Measurements from ENCODE around the gene PLXNB1.
"Not testable (repeated sequence)": the region's sequence is repeated elsewhere in the genome, so short reads cannot be mapped to it uniquely, and the experiment has no call there.

The PLXNB1 gene

DNA sequence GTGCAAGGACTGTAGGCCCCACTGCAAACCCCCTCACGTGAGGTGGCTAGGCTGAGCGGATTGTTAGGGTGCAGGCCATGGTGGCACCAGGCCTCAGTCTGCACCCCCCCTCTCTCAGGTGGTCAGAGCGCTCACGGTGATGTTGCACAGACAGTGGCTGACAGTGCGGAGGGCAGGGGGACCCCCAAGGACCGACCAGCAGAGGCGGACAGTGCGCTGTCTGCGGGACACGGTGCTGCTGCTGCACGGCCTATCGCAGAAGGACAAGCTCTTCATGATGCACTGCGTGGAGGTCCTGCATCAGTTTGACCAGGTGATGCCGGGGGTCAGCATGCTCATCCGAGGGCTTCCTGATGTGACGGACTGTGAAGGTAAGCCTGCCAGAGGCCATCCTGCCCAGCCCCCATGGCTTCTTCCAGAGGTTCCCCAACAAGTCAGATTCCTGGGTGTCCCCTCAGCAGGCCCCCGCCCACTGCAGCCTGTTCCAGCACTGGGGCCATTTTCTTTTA, 34.9 kb upstream of the PLXNB1 start:
- no peak for DNase-seq (ENCODE audit: low read depth in 2 of 2)

- no peak for DNase-seq (ENCODE audit: low read depth in 2 of 2)
These were observed 33.8 kb upstream of the PLXNB1 start for GRCh38 chr3:48463703-48464102.

DNA sequence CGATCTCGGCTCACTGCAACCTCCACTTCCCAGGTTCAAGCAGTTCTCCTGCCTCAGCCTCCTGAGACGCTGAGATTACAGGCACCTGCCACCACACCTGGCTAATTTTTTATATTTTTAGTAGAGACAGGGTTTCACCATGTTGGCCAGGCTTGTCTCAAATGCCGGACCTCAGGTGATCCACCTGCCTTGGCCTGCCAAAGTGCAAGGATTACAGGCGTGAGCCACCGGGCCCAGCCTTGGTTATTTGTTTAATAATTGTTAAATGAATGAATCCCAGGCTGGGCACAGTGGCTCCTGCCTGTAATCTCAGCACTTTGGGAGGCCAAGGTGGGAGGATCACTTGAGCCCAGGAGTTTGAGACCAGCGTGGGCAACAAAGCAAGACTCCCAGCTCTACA, 31.9 kb upstream of the PLXNB1 start:
- DNase-seq (ENCODE audit: low read depth in 2 of 2) = not testable (repeated sequence)

- no peak for DNase-seq (ENCODE audit: low read depth in 2 of 2)
These were observed 30.6 kb upstream of the PLXNB1 start for GRCh38 chr3:48460517-48460902.

- DNase-seq (ENCODE audit: low read depth in 2 of 2) = no peak
These were observed 30.1 kb upstream of the PLXNB1 start for GRCh38 chr3:48459773-48460516.

DNA sequence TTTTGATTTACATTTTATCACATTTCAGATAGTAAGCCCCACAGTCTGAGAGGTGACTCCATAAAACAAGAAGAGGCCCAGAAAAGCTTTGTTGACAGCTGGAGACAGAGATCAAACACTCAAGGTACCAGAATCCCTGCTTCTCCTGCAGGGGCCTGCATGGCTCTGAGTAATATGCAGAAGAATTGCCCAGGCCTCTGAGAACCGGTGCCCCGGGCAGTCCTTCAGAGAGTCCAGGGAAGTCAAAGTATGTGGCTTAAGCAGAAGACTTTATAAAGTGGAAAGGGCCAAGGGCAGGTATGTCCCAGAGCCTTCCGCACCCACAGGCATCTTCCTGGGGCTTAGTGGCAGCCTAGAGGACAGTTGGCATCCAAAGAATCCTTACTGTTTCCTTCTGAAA, 29.4 kb upstream of the PLXNB1 start:
- DNase-seq (ENCODE audit: low read depth in 2 of 2) = no peak

DNA sequence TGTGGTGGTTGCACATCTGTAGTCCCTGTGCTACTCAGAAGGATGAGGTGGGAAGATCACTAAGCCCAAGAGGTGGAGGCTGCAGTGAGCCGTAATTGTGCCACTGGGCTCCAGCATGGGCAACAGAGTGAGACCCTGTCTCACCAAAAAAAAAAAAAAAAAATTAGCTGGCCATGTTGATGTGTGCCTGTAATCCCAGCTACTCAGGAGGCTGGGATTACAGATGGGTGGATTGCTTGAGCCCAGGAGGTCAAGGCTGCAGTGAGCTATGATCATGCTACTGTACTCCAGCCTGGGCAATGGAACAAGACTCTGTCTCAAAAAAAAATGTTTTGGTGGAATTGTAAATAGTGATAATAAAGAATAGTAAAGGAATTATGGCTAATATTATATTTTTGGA, 26.6 kb upstream of the PLXNB1 start:
- no peak for DNase-seq (ENCODE audit: low read depth in 2 of 2)

DNA sequence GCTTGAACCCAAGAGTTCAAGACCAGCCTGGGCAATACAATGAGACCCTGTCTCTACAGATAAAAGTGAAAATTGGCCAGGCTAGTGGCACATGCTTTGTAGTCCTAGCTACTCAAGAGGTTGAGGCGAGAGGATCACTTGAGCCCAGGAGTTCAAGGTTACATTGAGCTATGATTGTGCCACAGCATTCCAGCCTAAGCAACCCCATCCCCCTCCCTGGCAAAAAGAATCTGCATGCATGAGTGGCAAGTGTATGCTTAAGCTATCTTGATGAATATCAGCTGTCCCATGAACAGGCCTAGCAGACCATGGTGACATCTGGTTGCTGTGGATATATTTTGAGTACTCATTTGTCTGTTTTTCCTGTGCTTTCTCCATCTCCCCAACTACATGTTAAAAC, 21.4 kb upstream of the PLXNB1 start:
- DNase-seq (ENCODE audit: low read depth in 2 of 2) = no peak

- peak; percentile 63 to 77 for DNase-seq (ENCODE audit: low read depth in 2 of 2)
These were observed 16.7 kb upstream of the PLXNB1 start, which contains the start of gene ATRIP for GRCh38 chr3:48446425-48447193. Gene ATRIP, plus strand, starts transcription at chr3:48446737. Its CDS starts 109 bp downstream, at chr3:48446846.

DNA sequence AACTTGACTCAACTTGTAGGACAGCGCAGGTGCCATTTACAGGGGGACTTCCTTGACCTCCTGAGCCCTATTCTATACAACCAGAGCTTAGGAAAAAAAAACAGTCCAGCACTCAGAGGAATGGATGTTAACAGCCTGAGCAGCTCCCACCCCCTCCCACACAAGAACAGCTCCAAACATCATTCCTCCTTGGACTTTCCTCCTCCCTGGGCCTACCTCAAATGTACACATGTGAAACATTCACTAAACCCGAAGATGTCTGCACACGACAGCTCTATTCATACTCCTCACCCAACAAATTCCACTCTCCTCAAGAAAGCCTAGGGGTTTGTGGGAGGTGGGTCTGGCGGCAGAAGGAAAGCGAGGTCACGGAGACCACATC, 16.1 kb upstream of the PLXNB1 start:
- no peak for DNase-seq (ENCODE audit: low read depth in 2 of 2)

GRCh38 chr3:48445277-48445882, 15.5 kb upstream of the PLXNB1 start:
- no peak for DNase-seq (ENCODE audit: low read depth in 2 of 2)

GRCh38 chr3:48441940-48442339, 12.1 kb upstream of the PLXNB1 start:
- DNase-seq (ENCODE audit: low read depth in 2 of 2) = no peak

DNA sequence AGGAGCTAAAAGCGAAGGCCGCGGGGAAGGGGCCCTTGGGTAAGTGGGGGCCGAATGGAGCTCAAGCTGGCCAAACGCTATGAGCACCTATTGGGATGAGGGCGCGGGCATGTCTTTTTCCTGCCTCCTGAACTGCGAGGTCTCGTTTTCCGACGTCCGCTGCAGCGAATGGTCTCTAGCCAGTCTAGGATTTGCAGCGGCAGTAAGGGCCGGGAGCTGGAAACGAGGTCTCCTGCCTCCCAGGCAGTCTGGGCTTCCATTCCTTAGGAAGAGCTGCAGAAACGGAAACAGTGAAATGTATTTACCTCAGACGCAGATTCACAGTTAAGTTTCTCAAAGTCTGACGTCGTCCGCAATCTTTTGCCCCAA, 10.7 kb upstream of the PLXNB1 start:
- DNase-seq (ENCODE audit: low read depth in 2 of 2) = no peak

- DNase-seq (ENCODE audit: low read depth in 2 of 2) = peak; percentile 95 to 97
These were observed 10.1 kb upstream of the PLXNB1 start, which contains the start of the genes CCDC51 and TMA7 for GRCh38 chr3:48439820-48440589. Gene CCDC51, minus strand, starts transcription at chr3:48440119. Its CDS starts 4,991 bp downstream, at chr3:48435128. Gene TMA7, plus strand, starts transcription at chr3:48440257. Its CDS starts 40 bp downstream, at chr3:48440297.

DNA sequence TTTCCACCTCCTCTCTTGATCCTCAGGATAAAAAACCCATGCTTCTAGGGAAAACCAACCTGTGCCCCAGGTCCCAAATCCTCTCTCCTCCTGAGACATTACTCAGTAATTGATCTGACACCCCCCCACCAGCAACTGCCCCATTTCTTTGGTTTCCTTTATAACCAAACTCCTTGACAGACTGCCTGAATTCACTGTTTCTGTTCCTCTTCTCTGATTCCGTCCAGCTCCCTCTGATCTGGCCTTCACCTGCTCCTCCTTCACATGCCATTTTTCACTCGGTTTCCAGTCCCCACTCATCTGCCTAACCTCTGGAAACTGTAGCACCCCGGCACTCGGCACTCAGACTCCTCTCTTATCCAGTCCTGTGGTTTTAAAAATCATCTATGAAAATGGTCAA, 7.9 kb upstream of the PLXNB1 start:
- DNase-seq (ENCODE audit: low read depth in 2 of 2) = no peak

DNA sequence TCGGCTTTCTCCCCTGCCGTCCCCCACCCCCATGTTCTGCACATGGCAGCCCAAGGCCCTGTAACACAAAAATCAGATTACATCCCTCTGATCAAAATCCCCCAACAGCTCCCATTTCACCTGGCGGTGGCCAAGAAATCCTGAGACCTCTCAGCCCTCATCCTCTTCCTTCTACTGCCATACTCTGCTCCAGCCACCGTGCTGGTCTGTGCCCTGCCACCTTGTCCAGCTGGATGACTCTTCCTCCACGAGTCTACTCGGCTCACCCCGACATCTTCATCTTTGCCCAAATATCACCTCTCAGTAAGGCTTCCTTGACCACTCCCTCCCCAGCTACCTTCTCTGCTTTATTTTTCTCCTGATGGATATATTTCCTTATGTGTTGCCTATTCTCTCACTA, 7.0 kb upstream of the PLXNB1 start:
- no peak for DNase-seq (ENCODE audit: low read depth in 2 of 2)

- DNase-seq (ENCODE audit: low read depth in 2 of 2) = no peak
These were observed 6.5 kb upstream of the PLXNB1 start for GRCh38 chr3:48436477-48436787.

DNA sequence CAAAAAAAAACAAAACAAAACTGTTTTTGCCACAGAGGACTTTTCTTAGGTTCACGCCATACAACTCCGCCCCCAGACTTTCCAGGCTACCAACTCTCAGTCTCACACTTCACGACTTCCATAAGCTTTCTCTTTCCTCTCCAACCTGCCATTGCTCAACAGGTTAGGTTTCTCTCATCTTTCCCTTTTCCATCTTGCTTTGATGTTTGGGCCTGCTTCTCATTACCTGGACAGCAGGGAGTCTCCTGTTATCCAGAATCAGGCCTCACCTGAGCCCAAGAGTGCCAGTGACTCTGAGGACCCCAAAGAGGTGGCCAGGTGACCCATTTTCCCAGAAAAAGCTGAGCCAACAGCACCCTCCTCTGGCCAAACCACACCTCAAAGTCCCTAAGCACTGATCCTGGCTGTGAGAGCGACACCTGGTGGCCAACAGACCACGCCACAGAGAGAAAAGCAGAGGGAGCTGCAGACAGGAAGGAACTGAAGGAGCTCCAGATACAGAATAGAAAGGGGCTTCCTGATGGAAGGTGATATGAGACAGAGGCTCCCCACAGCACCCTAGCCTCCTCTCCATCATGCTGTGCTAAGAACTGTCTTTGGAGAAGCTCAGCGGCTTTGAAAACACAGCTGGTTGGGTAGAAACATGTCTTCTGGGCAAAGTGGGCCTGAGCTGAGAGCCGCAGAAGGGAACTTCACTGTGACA, 6.0 kb upstream of the PLXNB1 start:
- peak; percentile 50 to 72 for DNase-seq (ENCODE audit: low read depth in 2 of 2)

- DNase-seq (ENCODE audit: low read depth in 2 of 2) = no peak
These were observed 5.3 kb upstream of the PLXNB1 start for GRCh38 chr3:48435223-48435595.

DNA sequence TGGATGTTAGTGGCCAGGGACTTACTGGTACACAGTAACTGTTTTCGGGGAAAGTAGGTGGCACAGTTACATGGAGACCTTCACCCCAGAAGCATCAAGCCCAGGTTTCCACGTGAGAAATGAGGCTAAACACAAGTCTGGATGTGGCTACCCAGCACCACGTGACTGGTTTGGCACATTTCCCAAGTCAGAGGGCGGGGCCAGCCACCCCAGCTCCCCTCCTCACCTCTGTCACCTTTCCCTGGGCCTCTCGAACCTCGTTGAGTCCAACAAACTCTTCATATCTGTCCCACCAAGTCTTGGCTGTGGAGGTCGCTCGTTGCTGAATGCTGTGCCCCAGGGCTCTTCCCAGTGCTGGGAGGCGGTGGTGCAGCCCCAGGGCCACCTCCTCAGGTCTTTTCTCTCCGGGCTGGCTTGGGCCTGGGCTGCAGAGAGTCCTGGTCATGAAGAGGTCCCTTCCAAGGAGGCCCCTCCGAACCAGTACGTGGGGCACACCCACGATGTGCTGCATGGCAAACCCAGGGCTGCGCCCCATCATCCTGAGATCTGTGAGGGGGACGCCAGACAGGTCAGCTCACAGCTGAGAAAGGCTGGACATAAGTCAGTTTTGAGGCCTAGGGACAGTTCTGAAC, 4.8 kb upstream of the PLXNB1 start:
- no peak for DNase-seq (ENCODE audit: low read depth in 2 of 2)

Measured in stimulated activated CD8-positive, alpha-beta memory T cell treated with anti-CD3 and anti-CD28 coated beads, Interleukin-15, amount 100 ng/mL, for 4 hours (primary cell).